Body of pancreas (tissue), 4 donors: ENCODE results near the gene DENND1A.

Experiments
- CTCF ChIP-seq, 7 experiments: fragments of 450-650 bp in 4 of 7; fragments of 200-600 bp in 3 of 7; sonication (generic) in 3 of 7; IDR thresholded peaks; one replicate each; pipeline ENCODE4 v1.5.1; 2016 to 2019; ENCODE audit warnings: antibody characterized with exemption in 7 of 7
- POLR2A ChIP-seq, 3 donors: fragments of 450-650 bp; IDR thresholded peaks; one replicate each; pipeline ENCODE4 v1.6.1; 2016; ENCODE audit warnings: antibody characterized with exemption in 3 of 3, mild to moderate bottlenecking in 2 of 3

GRCh38 chr9:123928533-123929176 lies 1.3 kb downstream of the DENND1A start:
- TF ChIP-seq CTCF (IDR thresholded peaks at IDR 0.05) (no peak), POLR2A (IDR thresholded peaks at IDR 0.05) (no peak)
